MM.1S (cell line): ENCODE measurements around the gene POLQ.
A peak's percentile ranks its signal among the peaks of the same experiment; 100 is the strongest.

ENCODE experiments used
- DNase-seq: peaks from one replicate; pipeline ENCODE4 v3.0.0-alpha.2; 2015
- H2AFZ ChIP-seq: fragments of 300-600 bp; sonication (generic); 2 replicates; pipeline ENCODE4 v1.6.0; 2016; ENCODE audit warnings: antibody characterized with exemption, low read length
- H3F3A ChIP-seq: fragments of 300-600 bp; sonication (generic); 2 replicates; pipeline ENCODE4 v1.6.1; 2016; ENCODE audit warnings: mild to moderate bottlenecking, antibody characterized with exemption, low read length, moderate library complexity, mixed read lengths; ENCODE audit not compliant: insufficient read depth
- H3K27ac ChIP-seq: fragments of 300-600 bp; sonication (generic); 2 replicates; pipeline ENCODE4 v1.5.1; 2016; ENCODE audit warnings: mild to moderate bottlenecking, low read length
- H3K27me3 ChIP-seq: fragments of 300-600 bp; sonication (generic); replicated peaks from 2 replicates; pipeline ENCODE4 v1.6.0; 2016; ENCODE audit warnings: low read length; ENCODE audit not compliant: insufficient read depth
- H3K36me3 ChIP-seq: fragments of 300-600 bp; sonication (generic); replicated peaks from 2 replicates; pipeline ENCODE4 v1.6.1; 2016; ENCODE audit warnings: mild to moderate bottlenecking, low read length, mixed read lengths; ENCODE audit not compliant: insufficient read depth
- H3K4me1 ChIP-seq: fragments of 300-600 bp; sonication (generic); 2 replicates; pipeline ENCODE4 v1.6.1; 2016; ENCODE audit warnings: low read length, mixed read lengths
- H3K4me2 ChIP-seq: fragments of 300-600 bp; sonication (generic); 2 replicates; pipeline ENCODE4 v1.6.0; 2016; ENCODE audit warnings: low read depth, low read length
- H3K4me3 ChIP-seq: fragments of 300-600 bp; sonication (generic); 2 replicates; pipeline ENCODE4 v1.5.1; 2016; ENCODE audit warnings: low read length, mixed read lengths
- H3K79me2 ChIP-seq: fragments of 300-600 bp; sonication (generic); 2 replicates; pipeline ENCODE4 v1.6.1; 2016; ENCODE audit warnings: mixed run types, low read length, mixed read lengths
- H3K9ac ChIP-seq: fragments of 300-600 bp; sonication (generic); 2 replicates; pipeline ENCODE4 v1.6.1; 2016; ENCODE audit warnings: low read length, mixed read lengths
- H3K9me2 ChIP-seq: fragments of 300-600 bp; sonication (generic); replicated peaks from 2 replicates; pipeline ENCODE4 v1.6.1; 2016; ENCODE audit warnings: mild to moderate bottlenecking, low read length, mixed read lengths; ENCODE audit not compliant: insufficient read depth
- H3K9me3 ChIP-seq: fragments of 300-600 bp; sonication (generic); replicated peaks from 2 replicates; pipeline ENCODE4 v1.6.1; 2016; ENCODE audit warnings: mild to moderate bottlenecking, low read length, mixed read lengths; ENCODE audit not compliant: insufficient read depth
- H4K20me1 ChIP-seq: fragments of 300-600 bp; sonication (generic); 2 replicates; pipeline ENCODE4 v1.6.1; 2016; ENCODE audit warnings: mild to moderate bottlenecking, low read length, moderate library complexity, mixed read lengths; ENCODE audit not compliant: insufficient read depth
- CTCF ChIP-seq: fragments of 300-600 bp; sonication (generic); IDR thresholded peaks from 2 replicates; pipeline ENCODE4 v1.5.1; 2016; ENCODE audit warnings: antibody characterized with exemption, low read length, mixed read lengths
- EZH2 ChIP-seq: fragments of 300-600 bp; sonication (generic); optimal IDR thresholded peaks from 2 replicates; pipeline ENCODE3; 2017; ENCODE audit warnings: low read depth, mild to moderate bottlenecking, antibody characterized with exemption, low read length, mixed read lengths
- EZH2phosphoT487 ChIP-seq: fragments of 300-600 bp; sonication (generic); IDR thresholded peaks from 2 replicates; pipeline ENCODE4 v1.6.1; 2018; ENCODE audit warnings: antibody characterized with exemption, low read length

The POLQ gene

GRCh38 chr3:121531269-121531668, 14.5 kb downstream of the POLQ start:
- H3K27me3 ChIP-seq: no peaks in the 10 kb centered on the region
- no peak overlapping the region; the same call in 1 of the 2 replicates for H3K27ac ChIP-seq
- H3K4me3 ChIP-seq: no peak overlapping the region
- H3K9me2 ChIP-seq: no peaks in the 10 kb centered on the region
- H3K79me2 ChIP-seq: peaks cover 40% of the 10 kb centered on the region
- peaks cover 11% of the 10 kb centered on the region for H3K36me3 ChIP-seq
- TF ChIP-seq EZH2 (no peak), CTCF (no peak), EZH2phosphoT487 (no peak)
- H3K9me3 ChIP-seq: no peaks in the 10 kb centered on the region
- H4K20me1 ChIP-seq: no peaks in the 10 kb centered on the region
- DNase-seq: no peak
- H3K4me1 ChIP-seq: no peaks in the 10 kb centered on the region
- no peak overlapping the region for H2AFZ ChIP-seq
- H3K9ac ChIP-seq: no peak overlapping the region
- no peak overlapping the region for H3K4me2 ChIP-seq
- no peaks in the 10 kb centered on the region for H3F3A ChIP-seq

- Histone ChIP-seq H3K79me2 (peaks cover 34% of the 10 kb centered on the region), H3K4me3 (no peak overlapping the region), H3K36me3 (peaks cover 5% of the 10 kb centered on the region), H2AFZ (no peak overlapping the region), H3K27me3 (no peaks in the 10 kb centered on the region), H3F3A (no peaks in the 10 kb centered on the region), H3K9me3 (no peaks in the 10 kb centered on the region), H3K9ac (no peak overlapping the region), H4K20me1 (no peaks in the 10 kb centered on the region), H3K27ac (no peak overlapping the region), H3K4me2 (no peak overlapping the region), H3K4me1 (no peaks in the 10 kb centered on the region), H3K9me2 (no peaks in the 10 kb centered on the region)
- DNase-seq: no peak
- no peak for TF ChIP-seq EZH2phosphoT487
- no peak for TF ChIP-seq EZH2
- TF ChIP-seq CTCF: peak; percentile 21
Observed at GRCh38 chr3:121529308-121529707, 16.5 kb downstream of the POLQ start.

GRCh38 chr3:121520510-121520909, 25.3 kb downstream of the POLQ start:
- Histone ChIP-seq H3K9ac (no peak overlapping the region), H4K20me1 (no peaks in the 10 kb centered on the region), H3K4me3 (no peak overlapping the region), H3K9me2 (no peaks in the 10 kb centered on the region), H3F3A (no peaks in the 10 kb centered on the region), H3K9me3 (no peaks in the 10 kb centered on the region), H3K79me2 (peaks cover 26% of the 10 kb centered on the region), H3K27ac (no peak overlapping the region), H3K4me2 (no peak overlapping the region), H3K4me1 (no peaks in the 10 kb centered on the region), H3K27me3 (no peaks in the 10 kb centered on the region), H3K36me3 (peaks cover 3% of the 10 kb centered on the region; the same call in 1 of the 2 replicates), H2AFZ (no peak overlapping the region)
- DNase-seq: no peak
- TF ChIP-seq EZH2: no peak
- TF ChIP-seq EZH2phosphoT487: no peak
- TF ChIP-seq CTCF: no peak
